Effector memory CD8-positive, alpha-beta T cell (primary cell): Measurements from ENCODE around the gene MUC5AC.
"Not testable (repeated sequence)": the region's sequence is repeated elsewhere in the genome, so short reads cannot be mapped to it uniquely, and the experiment has no call there.

ENCODE experiments used
- ATAC-seq: fragments of 150-1000 bp; cut with Tn5 transposase; replicated peaks from 2 replicates; pipeline ENCODE4 v1.10.0; 2021; ENCODE audit warnings: mild to moderate bottlenecking, moderate library complexity
- DNase-seq, 3 experiments: peaks; one replicate each; pipeline ENCODE4 v3.0.0; 2021
- H3K27ac Mint-ChIP-seq, 2 donors: one replicate each; pipeline ENCODE4 v1.8.0; 2022; ENCODE audit warnings: mild to moderate bottlenecking in 2 of 2, mixed read lengths in 2 of 2, moderate library complexity in 2 of 2
- H3K27me3 Mint-ChIP-seq, 2 donors: one replicate each; pipeline ENCODE4 v1.8.0; 2022; ENCODE audit warnings: mixed read lengths in 2 of 2
- H3K36me3 Mint-ChIP-seq: one replicate; pipeline ENCODE4 v1.8.0; 2022; ENCODE audit warnings: mild to moderate bottlenecking, moderate library complexity, mixed read lengths; ENCODE audit not compliant: insufficient read depth
- H3K4me1 Mint-ChIP-seq, 2 donors: one replicate each; pipeline ENCODE4 v1.8.0; 2022; ENCODE audit warnings: low read depth in 2 of 2, mixed read lengths in 2 of 2
- H3K4me3 Mint-ChIP-seq, 2 donors: one replicate each; pipeline ENCODE4 v1.8.0; 2022; ENCODE audit warnings: mild to moderate bottlenecking in 2 of 2, mixed read lengths in 2 of 2, moderate library complexity in 2 of 2
- H3K9me3 Mint-ChIP-seq, 2 donors: one replicate each; pipeline ENCODE4 v1.8.0; 2022; ENCODE audit warnings: mixed read lengths in 2 of 2
- total RNA-seq, 9 experiments: gene quantifications; one replicate each; lab custom pipeline; 2026; lab: John Stamatoyannopoulos, UW

Gene MUC5AC
- 0 to 0.17 (median 0) reads per million in 9 experiments for total RNA-seq

- H3K27ac Mint-ChIP-seq = no peak within 1 kb of the TSS
- ATAC-seq (no peak), DNase-seq (no peak)
Observed at GRCh38 chr11:1157645-1158591, at the start of gene MUC5AC. Gene MUC5AC (plus strand): TSS chr11:1157953. CDS start chr11:1158000, 47 bp downstream.

GRCh38 chr11:1108246-1108900, 49.4 kb upstream of the MUC5AC start:
- Mint-ChIP-seq H3K4me1 (no peaks in the 10 kb centered on the region), H3K9me3 (no peaks in the 10 kb centered on the region), H3K27ac (no peak overlapping the region), H3K4me3 (no peak overlapping the region), H3K36me3 (no peaks in the 10 kb centered on the region), H3K27me3 (peaks cover 0 to 23% of the 10 kb centered on the region in 2 donors)
- DNase-seq = no peak
- no peak for ATAC-seq

More at GRCh38 chr11:1157645-1158591, at the start of gene MUC5AC:
- Mint-ChIP-seq H3K4me1 (no peaks in the 10 kb centered on the region), H3K36me3 (no peaks in the 10 kb centered on the region), H3K4me3 (no peak within 1 kb of the TSS), H3K27me3 (peaks cover 0 to 12% of the 10 kb centered on the region in 2 donors), H3K9me3 (no peaks in the 10 kb centered on the region)

- Mint-ChIP-seq H3K36me3 (no peaks in the 10 kb centered on the region), H3K27ac (no peak overlapping the region), H3K4me3 (no peak overlapping the region), H3K4me1 (no peaks in the 10 kb centered on the region), H3K27me3 (peaks cover 0 to 23% of the 10 kb centered on the region in 2 donors), H3K9me3 (no peaks in the 10 kb centered on the region)
- ATAC-seq = no peak
- DNase-seq = no peak
Observed at GRCh38 chr11:1109101-1109917, 48.4 kb upstream of the MUC5AC start.

- peaks cover 0 to 23% of the 10 kb centered on the region in 2 donors for H3K27me3 Mint-ChIP-seq
- H3K4me3 Mint-ChIP-seq = no peak overlapping the region
- no peak overlapping the region for H3K27ac Mint-ChIP-seq
- ATAC-seq (no peak), DNase-seq (no peak)
- no peaks in the 10 kb centered on the region for H3K36me3 Mint-ChIP-seq
- peaks cover 0 to 5% of the 10 kb centered on the region in 2 donors for H3K4me1 Mint-ChIP-seq
- H3K9me3 Mint-ChIP-seq = no peaks in the 10 kb centered on the region
Observed at GRCh38 chr11:1109918-1110705, 47.6 kb upstream of the MUC5AC start.

- Mint-ChIP-seq H3K4me1 (peaks cover 0 to 5% of the 10 kb centered on the region in 2 donors), H3K27ac (no peak overlapping the region), H3K4me3 (no peak overlapping the region), H3K36me3 (no peaks in the 10 kb centered on the region), H3K9me3 (no peaks in the 10 kb centered on the region), H3K27me3 (peaks cover 0 to 19% of the 10 kb centered on the region in 2 donors)
- DNase-seq (no peak), ATAC-seq (no peak)
Observed at GRCh38 chr11:1111545-1112212, 46.1 kb upstream of the MUC5AC start.

- Mint-ChIP-seq H3K4me1 (peaks cover 0 to 5% of the 10 kb centered on the region in 2 donors), H3K36me3 (peaks cover 8% of the 10 kb centered on the region), H3K27me3 (peaks cover 0 to 22% of the 10 kb centered on the region in 2 donors), H3K9me3 (no peaks in the 10 kb centered on the region), H3K4me3 (no peak overlapping the region), H3K27ac (no peak overlapping the region)
- DNase-seq (no peak), ATAC-seq (no peak)
Observed at GRCh38 chr11:1112351-1113191, 45.2 kb upstream of the MUC5AC start.

GRCh38 chr11:1113405-1114201, 44.1 kb upstream of the MUC5AC start:
- Mint-ChIP-seq H3K27me3 (peaks cover 0 to 17% of the 10 kb centered on the region in 2 donors), H3K9me3 (no peaks in the 10 kb centered on the region), H3K27ac (no peak overlapping the region), H3K36me3 (peaks cover 9% of the 10 kb centered on the region), H3K4me1 (peaks cover 0 to 5% of the 10 kb centered on the region in 2 donors), H3K4me3 (no peak overlapping the region)
- DNase-seq (no peak), ATAC-seq (no peak)

GRCh38 chr11:1115292-1115691, 42.5 kb upstream of the MUC5AC start:
- H3K4me3 Mint-ChIP-seq, DNase-seq, H3K4me1 Mint-ChIP-seq, H3K36me3 Mint-ChIP-seq, ATAC-seq, H3K9me3 Mint-ChIP-seq, H3K27ac Mint-ChIP-seq: not testable (repeated sequence)
- peaks cover 0 to 25% of the 10 kb centered on the region in 2 donors for H3K27me3 Mint-ChIP-seq

GRCh38 chr11:1116104-1116503, 41.6 kb upstream of the MUC5AC start:
- ATAC-seq = no peak
- Mint-ChIP-seq H3K36me3 (peaks cover 9% of the 10 kb centered on the region), H3K4me3 (no peak overlapping the region), H3K27me3 (peaks cover 0 to 31% of the 10 kb centered on the region in 2 donors), H3K9me3 (no peaks in the 10 kb centered on the region), H3K4me1 (peaks cover 0 to 5% of the 10 kb centered on the region in 2 donors), H3K27ac (peak overlapping the region in 1 of 2 donors; percentile 1)
- DNase-seq = no peak

GRCh38 chr11:1116666-1117390, 40.9 kb upstream of the MUC5AC start:
- no peak overlapping the region for H3K4me3 Mint-ChIP-seq

More at GRCh38 chr11:1116666-1117390, 40.9 kb upstream of the MUC5AC start:
- H3K27me3 Mint-ChIP-seq = peaks cover 0 to 38% of the 10 kb centered on the region in 2 donors
- no peaks in the 10 kb centered on the region for H3K9me3 Mint-ChIP-seq
- DNase-seq (no peak), ATAC-seq (no peak)
- peak overlapping the region in 1 of 2 donors; percentile 1 for H3K27ac Mint-ChIP-seq
- peaks cover 0 to 5% of the 10 kb centered on the region in 2 donors for H3K4me1 Mint-ChIP-seq
- H3K36me3 Mint-ChIP-seq = peaks cover 9% of the 10 kb centered on the region
